HG03097 (cell line): Measurements from ENCODE around the gene PTPRM.

ENCODE experiments used
- ATAC-seq: cut with Tn5 transposase; IDR thresholded peaks from one replicate; pipeline ENCODE4 v1.9.1; 2021; ENCODE audit not compliant: unreplicated experiment, low FRiP score

The PTPRM gene

DNA sequence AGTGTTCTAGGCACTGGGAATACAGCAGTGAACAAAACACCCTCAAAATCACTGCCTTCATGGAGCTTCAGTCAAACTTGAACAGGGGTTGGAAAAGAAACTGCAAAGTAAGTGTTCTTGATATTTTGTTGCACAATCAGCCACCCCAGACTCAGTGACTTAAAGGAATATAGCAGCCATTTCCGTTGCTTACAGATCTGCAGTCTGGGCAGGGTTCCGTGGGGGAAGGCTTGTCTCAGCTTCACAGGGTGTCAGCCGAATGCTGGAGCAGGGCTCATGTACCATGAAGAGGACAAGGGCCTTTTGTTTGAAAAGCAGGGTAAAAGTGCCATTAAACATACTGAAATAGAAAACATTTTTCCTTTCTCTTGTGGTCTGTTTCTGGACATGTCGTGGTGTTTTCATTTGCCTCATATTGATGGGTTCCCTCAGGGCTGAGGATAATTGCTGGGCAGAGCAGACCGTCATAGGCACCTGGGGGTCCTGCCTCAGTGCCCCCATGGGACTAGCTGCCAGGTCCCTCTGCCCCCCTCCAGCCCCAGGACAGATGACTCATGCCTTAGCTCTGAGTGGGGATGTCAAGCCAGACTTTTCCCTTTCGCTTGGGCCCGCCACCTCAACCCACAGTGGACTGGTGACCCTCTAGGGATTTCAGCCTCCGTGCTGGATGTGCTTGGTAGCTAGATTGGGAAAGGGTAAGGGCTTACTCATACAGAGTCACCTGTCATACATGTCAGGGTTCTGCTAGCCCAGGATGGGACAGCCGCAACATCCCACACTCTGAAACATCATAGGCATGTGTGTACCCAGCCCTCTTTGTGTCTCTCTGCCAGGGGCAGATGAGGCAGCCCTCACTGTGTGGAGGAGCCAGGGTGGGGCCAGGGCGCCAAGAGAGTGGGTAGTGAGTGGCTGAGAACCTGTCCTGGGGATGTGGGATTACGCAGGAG, 96.5 kb downstream of the PTPRM start:
- ATAC-seq: no peak

GRCh38 chr18:7666195-7666776, 99.2 kb downstream of the PTPRM start:
- ATAC-seq: no peak

DNA sequence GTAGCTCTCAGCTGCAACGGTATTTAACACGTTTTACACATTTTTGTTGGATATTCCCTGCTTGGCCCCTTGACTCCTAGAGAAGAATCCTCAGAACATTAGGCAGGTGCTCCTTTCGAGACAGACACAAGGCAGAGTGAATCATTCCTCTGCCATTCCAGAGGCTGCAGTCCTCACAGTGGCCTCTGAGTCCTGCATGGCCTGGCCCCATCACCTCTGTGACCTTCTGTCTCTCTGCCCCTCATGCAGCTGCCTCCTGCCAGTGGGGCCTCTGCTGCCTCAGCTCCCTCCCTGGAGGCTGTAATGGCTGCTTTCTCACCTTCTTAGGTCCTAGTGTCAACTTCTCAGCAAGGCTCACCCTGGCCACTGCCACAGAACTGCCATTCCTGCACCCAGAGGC, 101.3 kb downstream of the PTPRM start:
- ATAC-seq: no peak

- no peak for ATAC-seq
Measured at GRCh38 chr18:7669361-7669760, 102.2 kb downstream of the PTPRM start.

GRCh38 chr18:7671105-7671504, 104.0 kb downstream of the PTPRM start:
- ATAC-seq: no peak

DNA sequence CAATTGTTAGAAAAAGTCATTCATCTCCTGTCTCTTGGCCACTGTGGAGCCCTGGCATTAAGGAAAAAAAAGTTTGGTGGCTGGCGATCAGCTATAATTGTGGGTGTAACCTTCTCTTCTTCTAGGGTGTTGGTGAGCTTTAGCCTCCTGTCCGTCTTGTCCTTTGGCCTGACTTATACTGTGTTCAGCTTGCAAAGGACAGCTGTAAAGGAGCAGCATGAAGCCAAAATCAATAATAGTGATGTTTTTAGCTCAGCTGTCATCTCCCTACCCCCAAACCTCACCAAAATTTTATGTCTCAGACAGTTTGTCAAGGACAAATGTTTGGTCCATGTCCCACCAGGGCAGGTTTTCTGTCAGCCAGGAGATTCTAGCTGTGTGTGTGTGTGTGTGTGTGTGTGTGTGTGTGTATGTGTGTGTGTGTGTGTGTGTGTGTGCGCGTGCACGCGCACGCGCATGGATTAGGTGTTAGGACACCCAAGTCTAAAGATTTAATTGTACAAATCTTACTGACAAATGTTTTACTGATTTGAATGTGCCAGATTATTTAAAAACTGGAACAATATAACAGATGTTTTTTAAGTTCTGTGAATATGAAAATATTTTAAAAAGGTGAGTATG, 109.2 kb downstream of the PTPRM start:
- no peak for ATAC-seq

DNA sequence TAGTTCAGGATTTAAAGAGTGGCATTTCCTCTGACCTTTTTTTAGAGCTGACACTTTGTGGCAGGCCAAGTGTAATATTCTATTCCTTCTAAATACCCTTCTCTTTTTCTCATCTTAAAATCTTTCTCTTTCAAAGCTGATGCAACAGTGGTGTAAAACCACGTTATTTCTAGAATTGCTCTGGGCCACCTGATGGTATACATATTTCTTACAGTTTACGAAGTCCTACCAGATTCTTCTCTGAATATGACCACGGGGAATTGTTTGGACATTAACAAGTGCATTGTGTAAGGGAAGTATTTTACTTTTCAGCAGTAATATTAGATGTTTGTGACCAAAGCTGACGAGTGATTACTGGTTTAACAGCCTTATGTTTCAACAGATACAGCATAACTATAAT, 109.9 kb downstream of the PTPRM start:
- ATAC-seq: no peak

DNA sequence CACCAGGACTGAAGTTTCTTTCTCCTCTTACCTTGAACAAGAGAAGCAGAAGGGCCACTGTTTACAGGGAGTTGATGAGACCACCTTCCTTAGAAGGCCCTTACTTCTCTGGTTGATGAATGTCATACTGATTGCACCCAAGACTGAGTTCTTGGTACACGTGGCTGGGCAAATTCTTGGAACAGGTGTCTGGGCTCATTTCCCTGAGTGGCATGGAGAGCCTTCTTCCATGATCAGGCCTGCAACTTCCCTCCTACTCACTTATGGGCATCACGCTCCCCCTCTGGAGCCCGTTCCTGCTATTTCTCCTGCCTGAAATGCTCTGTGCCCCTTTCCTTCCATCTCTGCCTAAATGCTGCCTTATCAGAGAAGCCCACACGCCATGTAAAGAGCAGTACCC, 110.3 kb downstream of the PTPRM start:
- ATAC-seq: no peak

DNA sequence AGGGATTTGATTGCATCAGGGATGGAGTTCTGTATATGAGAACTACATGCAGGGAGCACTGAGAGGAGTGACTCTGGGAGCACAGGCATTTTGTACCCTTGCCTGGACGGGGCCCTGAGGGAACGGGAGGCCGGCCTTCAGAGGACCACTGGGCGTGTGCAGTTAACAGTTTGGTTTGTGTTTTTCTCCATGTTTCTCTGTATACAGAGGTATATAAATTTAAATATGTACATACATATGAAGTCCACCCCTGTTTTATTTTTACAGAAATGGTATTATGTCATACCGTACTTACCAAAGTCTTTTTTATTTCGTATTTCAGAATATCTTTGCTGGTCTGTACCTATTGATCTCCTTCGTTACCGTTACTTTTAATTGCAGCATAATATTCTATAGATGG, 111.3 kb downstream of the PTPRM start:
- no peak for ATAC-seq

GRCh38 chr18:7678801-7679200, 111.7 kb downstream of the PTPRM start:
- ATAC-seq: no peak

GRCh38 chr18:7681298-7681697, 114.2 kb downstream of the PTPRM start:
- ATAC-seq: no peak

- ATAC-seq: no peak
Measured at GRCh38 chr18:7682321-7682720, 115.2 kb downstream of the PTPRM start.

DNA sequence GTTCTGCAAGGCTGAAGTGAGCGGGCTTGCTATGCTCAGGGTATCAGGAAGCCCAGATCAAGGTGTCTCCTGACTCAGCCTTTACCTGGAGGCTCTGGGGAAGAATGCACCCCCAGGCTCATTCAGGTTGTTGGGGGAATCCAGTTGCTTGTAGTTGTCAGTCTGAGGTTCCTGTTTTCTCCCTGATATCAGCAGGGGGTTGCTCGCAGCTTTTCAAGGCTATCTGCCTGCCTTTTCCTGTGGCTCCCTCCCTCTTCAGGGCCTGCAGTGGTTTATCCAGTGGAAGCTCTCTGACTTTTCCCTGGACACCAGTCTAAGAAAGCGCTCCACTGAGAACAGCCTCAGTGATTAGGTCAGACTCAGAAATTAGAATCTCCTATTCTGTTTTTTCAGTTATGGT, 116.6 kb downstream of the PTPRM start:
- ATAC-seq: no peak

DNA sequence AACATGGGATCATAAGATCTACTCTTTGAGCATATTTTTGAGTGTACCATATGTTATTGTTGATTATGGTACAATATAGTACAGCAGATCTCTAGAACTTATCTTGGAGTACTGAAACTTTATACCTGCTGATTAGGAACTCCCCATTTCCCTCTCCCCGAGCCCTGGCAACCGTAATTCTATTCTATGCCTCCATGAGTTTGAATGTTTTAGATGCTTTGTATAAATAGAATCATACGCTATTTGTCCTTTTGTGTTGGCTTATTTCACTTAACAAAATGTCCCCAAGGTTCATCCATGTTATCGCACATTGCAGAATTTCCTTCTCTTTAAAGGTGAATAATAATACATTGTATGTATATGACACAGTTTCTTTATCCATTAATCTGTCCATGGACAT, 117.2 kb downstream of the PTPRM start:
- no peak for ATAC-seq

GRCh38 chr18:7684966-7685365, 117.8 kb downstream of the PTPRM start:
- ATAC-seq: no peak

GRCh38 chr18:7686278-7686677, 119.2 kb downstream of the PTPRM start:
- no peak for ATAC-seq

- ATAC-seq: no peak
Measured at GRCh38 chr18:7688580-7688979, 121.5 kb downstream of the PTPRM start.

DNA sequence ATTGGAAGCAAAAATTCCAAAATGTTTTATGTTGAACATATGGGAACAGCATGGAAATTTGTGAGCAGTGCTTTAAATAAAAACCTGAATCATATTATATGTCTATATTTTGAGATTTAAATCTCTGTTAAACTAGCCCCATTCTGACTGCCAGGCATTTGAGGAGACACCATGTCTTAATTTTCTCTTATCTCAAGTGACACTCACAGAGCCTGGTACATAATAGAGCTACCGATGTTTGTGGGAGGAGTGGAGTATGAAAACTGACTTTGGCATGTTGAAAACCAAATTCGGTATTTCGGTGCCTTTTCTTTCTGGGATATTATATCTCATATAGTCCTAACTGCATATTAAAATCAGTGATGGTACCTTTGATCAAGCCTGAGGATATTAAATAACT, 124.1 kb downstream of the PTPRM start:
- no peak for ATAC-seq

- no peak for ATAC-seq
Measured at GRCh38 chr18:7696780-7697179, 129.7 kb downstream of the PTPRM start.

GRCh38 chr18:7697306-7697705, 130.2 kb downstream of the PTPRM start:
- no peak for ATAC-seq

- ATAC-seq: no peak
Measured at GRCh38 chr18:7711495-7711894, 144.4 kb downstream of the PTPRM start.

DNA sequence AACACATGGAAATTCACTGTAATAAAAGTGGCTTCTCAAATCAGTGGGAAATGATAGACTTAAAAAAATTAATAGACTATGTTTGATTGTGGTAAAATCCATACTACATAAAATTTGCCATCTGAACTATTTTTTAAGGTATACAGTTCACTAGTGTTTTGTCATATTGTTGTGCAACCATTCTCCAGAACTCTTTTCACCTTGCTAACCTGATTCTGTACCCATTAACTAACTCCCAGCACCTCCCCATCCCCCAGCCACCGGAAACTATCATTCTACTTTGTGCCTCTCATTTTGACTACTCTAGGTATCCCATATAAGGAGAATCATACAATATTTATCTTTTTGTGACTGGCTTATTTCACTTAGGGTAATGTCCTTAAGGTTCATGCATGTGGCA, 153.3 kb downstream of the PTPRM start:
- no peak for ATAC-seq
